ENCODE data around the gene UGGT2. TPM values are rescaled to one million over a fixed set of nuclear protein-coding genes. Genes with fewer than 3 reads are reported as not detected.

The UGGT2 gene
- total RNA-seq, 1 experiment from 2014 or later: 34.5 TPM

- H3K18ac ChIP-seq (ENCODE audit: insufficient read length, low read depth, low read length): no peak overlapping the region
- H3K36me3 Mint-ChIP-seq (ENCODE audit: insufficient read depth in 1 of 3, low read depth in 3 of 3): peaks cover 0 to 6% (median 2%) of the 10 kb centered on the region in 3 experiments; a peak in 4 of 7 replicates
- no peak overlapping the region for H3K14ac ChIP-seq (ENCODE audit: insufficient read depth, low read length)
- no peak overlapping the region for H3K4ac ChIP-seq (ENCODE audit: low read depth, low read length)
- H4K20me1 ChIP-seq (ENCODE audit: control insufficient read depth, insufficient read depth, insufficient read length): no peaks in the 10 kb centered on the region
- no peak overlapping the region for H2BK5ac ChIP-seq (ENCODE audit: insufficient read length, low read length)
- no peaks in the 10 kb centered on the region for H3K79me2 ChIP-seq (ENCODE audit: insufficient read depth, low read length)
- no peak overlapping the region for H2AFZ ChIP-seq (ENCODE audit: low read length)
- H3K9ac ChIP-seq (ENCODE audit: extremely low read depth, insufficient read length, low read length): no peak overlapping the region
- no peaks in the 10 kb centered on the region for H3K9me3 Mint-ChIP-seq
- no peak overlapping the region for H3K23ac ChIP-seq (ENCODE audit: insufficient read length, low read depth, low read length)
- peak overlapping the region; percentile 30 to 86 (median 67); a peak in 6 of 7 replicates for H3K27ac Mint-ChIP-seq
- H3K9me3 ChIP-seq (ENCODE audit: control insufficient read depth, low read depth, low read length): no peaks in the 10 kb centered on the region
- no peak overlapping the region for H3K4me2 ChIP-seq (ENCODE audit: insufficient read depth, insufficient read length, low read length)
- no peak overlapping the region for H3K4me3 Mint-ChIP-seq
- no peak overlapping the region for H4K91ac ChIP-seq (ENCODE audit: insufficient read length, low read depth, low read length)
- H3K79me1 ChIP-seq (ENCODE audit: insufficient read depth, low read depth, low read length, poor library complexity, severe bottlenecking): no peaks in the 10 kb centered on the region
- no peak overlapping the region for H2BK20ac ChIP-seq (ENCODE audit: low read depth, low read length, poor library complexity, severe bottlenecking)
- H2BK120ac ChIP-seq (ENCODE audit: low read depth, low read length, poor library complexity, severe bottlenecking): no peak overlapping the region
- no peaks in the 10 kb centered on the region for H3K23me2 ChIP-seq (ENCODE audit: insufficient read length, low read depth, low read length, poor library complexity, severe bottlenecking)
- no CpG with 5 or more reads among the region's 5 CpGs for WGBS (ENCODE audit: extremely low coverage, insufficient read length, low lambda C conversion rate)
- H4K8ac ChIP-seq (replicated peaks; ENCODE audit: insufficient read length, low read depth, low read length): no peak overlapping the region
- no peaks in the 10 kb centered on the region for H3K27me3 ChIP-seq (ENCODE audit: insufficient read depth, low read length)
- H3K56ac ChIP-seq (ENCODE audit: insufficient read length, low read depth, low read length): no peak overlapping the region
- H4K5ac ChIP-seq (ENCODE audit: insufficient read length, low read depth, low read length): no peak overlapping the region
- 0 out of 2 replicates have a peak, but pooled peaks cover 3% of the 10 kb centered on the region for H3K4me1 ChIP-seq (ENCODE audit: insufficient read depth, low read length)
- H2BK15ac ChIP-seq (ENCODE audit: low read depth, low read length): no peak overlapping the region
- no peak overlapping the region for H3K27ac ChIP-seq (ENCODE audit: insufficient read length, low read depth, low read length)
- TF ChIP-seq, protein P1, sequence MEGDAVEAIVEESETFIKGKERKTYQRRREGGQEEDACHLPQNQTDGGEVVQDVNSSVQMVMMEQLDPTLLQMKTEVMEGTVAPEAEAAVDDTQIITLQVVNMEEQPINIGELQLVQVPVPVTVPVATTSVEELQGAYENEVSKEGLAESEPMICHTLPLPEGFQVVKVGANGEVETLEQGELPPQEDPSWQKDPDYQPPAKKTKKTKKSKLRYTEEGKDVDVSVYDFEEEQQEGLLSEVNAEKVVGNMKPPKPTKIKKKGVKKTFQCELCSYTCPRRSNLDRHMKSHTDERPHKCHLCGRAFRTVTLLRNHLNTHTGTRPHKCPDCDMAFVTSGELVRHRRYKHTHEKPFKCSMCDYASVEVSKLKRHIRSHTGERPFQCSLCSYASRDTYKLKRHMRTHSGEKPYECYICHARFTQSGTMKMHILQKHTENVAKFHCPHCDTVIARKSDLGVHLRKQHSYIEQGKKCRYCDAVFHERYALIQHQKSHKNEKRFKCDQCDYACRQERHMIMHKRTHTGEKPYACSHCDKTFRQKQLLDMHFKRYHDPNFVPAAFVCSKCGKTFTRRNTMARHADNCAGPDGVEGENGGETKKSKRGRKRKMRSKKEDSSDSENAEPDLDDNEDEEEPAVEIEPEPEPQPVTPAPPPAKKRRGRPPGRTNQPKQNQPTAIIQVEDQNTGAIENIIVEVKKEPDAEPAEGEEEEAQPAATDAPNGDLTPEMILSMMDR (conservative IDR thresholded peaks at IDR 0.05): no peak
- H2BK12ac ChIP-seq (ENCODE audit: insufficient read length, low read depth, low read length): no peak overlapping the region
- H3K27me3 Mint-ChIP-seq (ENCODE audit: low read depth): no peaks in the 10 kb centered on the region
- H3K4me1 Mint-ChIP-seq: peaks cover 8 to 10% of the 10 kb centered on the region in 2 experiments
- H2AK5ac ChIP-seq (ENCODE audit: insufficient read length, low read length): no peak overlapping the region
- H3T11ph ChIP-seq (ENCODE audit: low read length): no peak overlapping the region
- DNase-seq: no peak
Measured at GRCh38 chr13:95987841-95988240, 65.4 kb downstream of the UGGT2 start.
